H1 (cell line): ENCODE results near the gene CLCN5. TPM values are rescaled to one million over a fixed set of nuclear protein-coding genes. Genes with fewer than 3 reads are reported as not detected.

ENCODE experiments used
- CTCF ChIA-PET: fragments of 300-600 bp; sonication (Branson Sonifier 250); formaldehyde crosslinking; loops from one replicate; lab custom pipeline; 2021; ENCODE audit not compliant: partially characterized antibody; lab: Charles Lee
- POLR2A ChIA-PET: fragments of 300-600 bp; sonication (Branson Sonifier 250); formaldehyde crosslinking; loops from one replicate; lab custom pipeline; 2021; ENCODE audit warnings: inconsistent platforms; ENCODE audit not compliant: partially characterized antibody; lab: Charles Lee
- DNase-seq, 2 experiments: peaks; one replicate each; pipeline versions ENCODE4 v3.0.0 to v3.0.0-alpha.2; 2010 to 2022; ENCODE audit warnings: low spot score in 2 of 2, low read depth in 1 of 2, mixed read lengths in 1 of 2
- FAIRE-seq: peaks from 2 replicates; lab custom pipeline; 2011; peaks lifted over from hg19 to GRCh38; lab: Jason Lieb, UNC
- H2AFZ ChIP-seq: 2 replicates; pipeline ENCODE4 v1.8.1; 2012; ENCODE audit warnings: low read length, inconsistent platforms
- H2AK5ac ChIP-seq: 2 replicates; pipeline ENCODE4 v1.6.1; 2013; ENCODE audit warnings: low read depth, low read length
- H2BK120ac ChIP-seq: replicated peaks from 2 replicates; pipeline ENCODE3; 2013; ENCODE audit warnings: low read depth, low read length, inconsistent platforms
- H2BK12ac ChIP-seq: 2 replicates; pipeline ENCODE4 v1.6.1; 2013; ENCODE audit warnings: low read depth, low read length
- H2BK15ac ChIP-seq: 2 replicates; pipeline ENCODE4 v1.6.1; 2013; ENCODE audit warnings: low read length
- H2BK20ac ChIP-seq: 2 replicates; pipeline ENCODE4 v1.6.1; 2013; ENCODE audit warnings: low read length
- H2BK5ac ChIP-seq: 2 replicates; pipeline ENCODE4 v1.6.1; 2013; ENCODE audit warnings: low read depth, low read length
- H3K14ac ChIP-seq: 2 replicates; pipeline ENCODE4 v1.6.1; 2013; ENCODE audit warnings: inconsistent platforms; ENCODE audit not compliant: insufficient read length
- H3K18ac ChIP-seq: 2 replicates; pipeline ENCODE4 v1.6.1; 2013; ENCODE audit warnings: low read length; ENCODE audit errors: extremely low read depth
- H3K23ac ChIP-seq: 2 replicates; pipeline ENCODE4 v1.6.1; 2013; ENCODE audit warnings: inconsistent platforms; ENCODE audit not compliant: insufficient read length
- H3K23me2 ChIP-seq: 2 replicates; pipeline ENCODE4 v1.6.1; 2013; ENCODE audit warnings: low read depth, low read length
- H3K27ac ChIP-seq: 2 replicates; pipeline ENCODE4 v1.6.1; 2011; ENCODE audit warnings: low read depth, low read length, inconsistent platforms
- H3K27me3 ChIP-seq, 4 experiments: replicated peaks in 1 of 4; 1 replicate in 1 of 4; 2 replicates in 3 of 4; pipeline versions ENCODE4 v1.6.1 to v1.8.1; 2011 to 2013; ENCODE audit warnings: low read length in 3 of 4, mild to moderate bottlenecking in 3 of 4, inconsistent platforms in 2 of 4, mixed read lengths in 2 of 4, moderate library complexity in 1 of 4; ENCODE audit not compliant: control insufficient read depth in 3 of 4, insufficient read depth in 3 of 4; ENCODE audit errors: extremely low read depth in 1 of 4
- H3K36me3 ChIP-seq, 4 experiments: 2 replicates each; pipeline versions ENCODE4 v1.6.1 to v1.8.1; 2011 to 2013; ENCODE audit warnings: mild to moderate bottlenecking in 4 of 4, low read length in 3 of 4, moderate library complexity in 2 of 4, control low read depth in 1 of 4, inconsistent platforms in 1 of 4; ENCODE audit not compliant: insufficient read depth in 4 of 4, control insufficient read depth in 2 of 4
- H3K4ac ChIP-seq: replicated peaks from 2 replicates; pipeline ENCODE3; 2013; ENCODE audit warnings: low read length, low read depth, mixed read lengths, inconsistent platforms; ENCODE audit not compliant: insufficient read length
- H3K4me1 ChIP-seq, 4 experiments: replicated peaks in 1 of 4; 1 replicate in 1 of 4; 2 replicates in 3 of 4; pipeline versions ENCODE4 v1.6.1 to v1.8.1; 2011 to 2013; ENCODE audit warnings: low read length in 3 of 4, inconsistent platforms in 2 of 4, mixed read lengths in 1 of 4; ENCODE audit not compliant: insufficient read depth in 4 of 4, control insufficient read depth in 3 of 4
- H3K4me2 ChIP-seq, 2 experiments: 2 replicates each; pipeline versions ENCODE4 v1.6.1 to v1.8.1; 2011 to 2013; ENCODE audit warnings: low read depth in 2 of 2, low read length in 2 of 2, control low read depth in 1 of 2, inconsistent platforms in 1 of 2, mild to moderate bottlenecking in 1 of 2; ENCODE audit not compliant: insufficient read depth in 1 of 2
- H3K4me3 ChIP-seq, 4 experiments: fragments of 200-600, 300-600 bp in 1 of 4; sonication (generic), shearing (Covaris generic), sonication (Bioruptor Twin) in 1 of 4; 2 replicates each; pipeline versions ENCODE4 v1.5.1 to v1.8.1; 2011 to 2016; ENCODE audit warnings: low read length in 4 of 4, low read depth in 3 of 4, control low read depth in 2 of 4, inconsistent platforms in 2 of 4, mild to moderate bottlenecking in 2 of 4, mixed read lengths in 1 of 4, moderate library complexity in 1 of 4; ENCODE audit not compliant: insufficient read depth in 2 of 4; ENCODE audit errors: extremely low read depth in 1 of 4
- H3K56ac ChIP-seq: replicated peaks from 2 replicates; pipeline ENCODE3; 2013; ENCODE audit warnings: low read depth, mild to moderate bottlenecking, mixed read lengths, low read length, inconsistent platforms; ENCODE audit not compliant: insufficient read length
- H3K79me1 ChIP-seq: 2 replicates; pipeline ENCODE4 v1.6.1; 2013; ENCODE audit warnings: low read depth, low read length, control low read depth
- H3K79me2 ChIP-seq, 2 experiments: 2 replicates each; pipeline versions ENCODE4 v1.6.1 to v1.8.1; 2012 to 2013; ENCODE audit warnings: low read length in 2 of 2, mild to moderate bottlenecking in 2 of 2, inconsistent platforms in 1 of 2; ENCODE audit not compliant: insufficient read depth in 2 of 2, control insufficient read depth in 1 of 2
- H3K9ac ChIP-seq, 4 experiments: replicated peaks in 1 of 4; 1 replicate in 1 of 4; 2 replicates in 3 of 4; pipeline versions ENCODE4 v1.6.1 to v1.8.1; 2011 to 2013; ENCODE audit warnings: low read depth in 3 of 4, low read length in 3 of 4, control low read depth in 2 of 4, mild to moderate bottlenecking in 2 of 4, moderate library complexity in 2 of 4, inconsistent platforms in 1 of 4; ENCODE audit errors: extremely low read depth in 1 of 4
- H3K9me3 ChIP-seq, 2 experiments: 2 replicates each; pipeline versions ENCODE4 v1.6.1 to v1.8.1; 2012 to 2013; ENCODE audit warnings: mild to moderate bottlenecking in 2 of 2, moderate library complexity in 2 of 2, control low read depth in 1 of 2, inconsistent platforms in 1 of 2, low read depth in 1 of 2, low read length in 1 of 2, mixed read lengths in 1 of 2; ENCODE audit not compliant: insufficient read depth in 2 of 2
- H4K20me1 ChIP-seq, 2 experiments: replicated peaks in 1 of 2; 2 replicates each; pipeline versions ENCODE3 to v1.8.1; 2011 to 2013; ENCODE audit warnings: inconsistent platforms in 2 of 2, low read length in 2 of 2, mild to moderate bottlenecking in 1 of 2; ENCODE audit not compliant: insufficient read depth in 2 of 2, control insufficient read depth in 1 of 2
- H4K5ac ChIP-seq: 2 replicates; pipeline ENCODE4 v1.6.1; 2013; ENCODE audit warnings: low read length, low read depth, mixed read lengths, inconsistent platforms; ENCODE audit not compliant: insufficient read length
- H4K8ac ChIP-seq: 2 replicates; pipeline ENCODE4 v1.8.0; 2013; ENCODE audit warnings: mild to moderate bottlenecking, moderate library complexity, low read length, inconsistent platforms; ENCODE audit not compliant: insufficient read depth; ENCODE audit errors: extremely low read depth
- H4K91ac ChIP-seq: replicated peaks from 2 replicates; pipeline ENCODE3; 2013; ENCODE audit warnings: low read length, mixed read lengths, inconsistent platforms; ENCODE audit not compliant: insufficient read length
- CHD2 ChIP-seq: IDR thresholded peaks from 2 replicates; pipeline ENCODE4 v1.6.1; 2012; ENCODE audit warnings: low read length, improper control_type of control experiment
- CTBP2 ChIP-seq: IDR thresholded peaks from 2 replicates; pipeline ENCODE4 v1.7.0; 2011; ENCODE audit warnings: borderline replicate concordance, mild to moderate bottlenecking, moderate library complexity, mixed read lengths, low read length; ENCODE audit not compliant: insufficient read depth, insufficient read length
- EGR1 ChIP-seq: IDR thresholded peaks from 2 replicates; pipeline ENCODE4 v1.6.1; 2011; ENCODE audit warnings: low read depth, low read length, borderline replicate concordance
- GABPA ChIP-seq: IDR thresholded peaks from 2 replicates; pipeline ENCODE4 v1.6.1; 2011; ENCODE audit warnings: mild to moderate bottlenecking, low read length, moderate library complexity, borderline replicate concordance; ENCODE audit not compliant: insufficient read depth
- NRF1 ChIP-seq: IDR thresholded peaks from 2 replicates; pipeline ENCODE4 v1.6.1; 2011; ENCODE audit warnings: mild to moderate bottlenecking, low read depth, low read length, improper control_type of control experiment
- PHF8 ChIP-seq: fragments of 200-600 bp; sonication (generic); conservative IDR thresholded peaks from 2 replicates; pipeline ENCODE4 v1.7.1; 2012; ENCODE audit warnings: low read depth, mild to moderate bottlenecking, inconsistent platforms, low read length, moderate library complexity
- POLR2AphosphoS5 ChIP-seq: IDR thresholded peaks from 2 replicates; pipeline ENCODE4 v1.6.1; 2011; ENCODE audit warnings: low read depth, low read length
- RNF2 ChIP-seq: fragments of 200-900, 300-1000 bp; sonication (generic); IDR thresholded peaks from 2 replicates; pipeline ENCODE4 v1.7.1; 2016; ENCODE audit warnings: borderline replicate concordance, low read depth, mild to moderate bottlenecking, antibody characterized with exemption, low read length; ENCODE audit not compliant: poor library complexity, severe bottlenecking; ENCODE audit errors: missing control alignments
- RXRA ChIP-seq: IDR thresholded peaks from 2 replicates; pipeline ENCODE4 v1.6.1; 2011; ENCODE audit warnings: low read depth, mild to moderate bottlenecking, low read length, moderate library complexity; ENCODE audit not compliant: insufficient read depth
- SP1 ChIP-seq: IDR thresholded peaks from 2 replicates; pipeline ENCODE4 v1.6.1; 2011; ENCODE audit warnings: low read depth, low read length
- WGBS, 2 experiments: shearing (Covaris generic) in 1 of 2; methylation state at CpG; one replicate each; pipeline versions ENCODE4 v1.1.6 to v1.1.7; 2013 to 2015; ENCODE audit warnings: low lambda C conversion rate in 2 of 2, mixed read lengths in 2 of 2, inconsistent platforms in 1 of 2, low coverage in 1 of 2, missing lambda C conversion rate in 1 of 2; ENCODE audit not compliant: insufficient replicate concordance in 2 of 2, insufficient coverage in 1 of 2, insufficient read length in 1 of 2; ENCODE audit errors: extremely low coverage in 1 of 2, missing lambda C conversion rate in 1 of 2; 5-methylcytosine and 5-hydroxymethylcytosine counted together
- polyA plus RNA-seq, 7 experiments: library from polyadenylated mRNA; depleted of rRNA in 3 of 7; stranded (reverse) in 5 of 7; unstranded in 2 of 7; fragments of >200 nt in 5 of 7; fragments of 200-250 nt in 2 of 7; gene quantifications; 1 replicate in 5 of 7; 2 replicates in 1 of 7; 4 replicates in 1 of 7; pipeline versions ENCODE4 v1.2.1 to v1.2.3, GENCODE V29; 2011 to 2013; ENCODE audit warnings: missing spikeins in 2 of 7, mixed read lengths in 2 of 7
- total RNA-seq: library from RNA; stranded (reverse); fragmentation: NEBNext Ultra II Directional; extraction: Animal tissue kit (Norgen Biotek cat#: 25700); gene quantifications from 2 replicates; pipeline ENCODE4 v1.2.1, GENCODE V29; 2021

CLCN5 gene
- total and polyA plus RNA-seq, 2 of the 8 experiments (the other 6 are each of a cell fraction or from before 2014, with no cell fraction given) = 4.2 to 9.7 TPM

GRCh38 chrX:49986058-49986457 lies 63.7 kb downstream of the CLCN5 start:
- H2BK20ac ChIP-seq = no peak overlapping the region
- H3K79me1 ChIP-seq = no peaks in the 10 kb centered on the region
- H4K5ac ChIP-seq = no peak overlapping the region
- H4K91ac ChIP-seq = no peak overlapping the region
- H3K27me3 ChIP-seq = no peaks in the 10 kb centered on the region
- H2BK120ac ChIP-seq = no peak overlapping the region
- no peak overlapping the region for H3K27ac ChIP-seq
- H2BK15ac ChIP-seq = no peak overlapping the region
- H2BK5ac ChIP-seq = no peak overlapping the region
- no peak for FAIRE-seq
- H3K4me2 ChIP-seq = no peak overlapping the region
- ChIA-PET POLR2A (no interaction called here), CTCF (no interaction called here)
- no peak overlapping the region for H4K8ac ChIP-seq
- no peaks in the 10 kb centered on the region for H3K9me3 ChIP-seq
- no peak overlapping the region for H3K18ac ChIP-seq
- no peak overlapping the region for H2AFZ ChIP-seq
- H2AK5ac ChIP-seq = no peak overlapping the region
- no peaks in the 10 kb centered on the region for H3K79me2 ChIP-seq
- H3K4ac ChIP-seq = no peak overlapping the region
- no peak overlapping the region for H3K9ac ChIP-seq
- H3K23me2 ChIP-seq = no peaks in the 10 kb centered on the region
- H3K4me1 ChIP-seq = no peaks in the 10 kb centered on the region; a peak in 1 of 7 replicates
- WGBS, 2 experiments = 89% methylated on average over 3 of the region's 3 CpGs; no CpG with 5 or more reads in 1 of the 2 experiments
- H3K4me3 ChIP-seq = no peak overlapping the region
- H3K14ac ChIP-seq = no peak overlapping the region
- H2BK12ac ChIP-seq = no peak overlapping the region
- DNase-seq = no peak
- H3K56ac ChIP-seq = no peak overlapping the region
- H4K20me1 ChIP-seq = no peaks in the 10 kb centered on the region
- no peaks in the 10 kb centered on the region for H3K36me3 ChIP-seq
- H3K23ac ChIP-seq = no peak overlapping the region
- TF ChIP-seq GABPA (no peak), SP1 (no peak), RNF2 (no peak), RXRA (no peak), POLR2AphosphoS5 (no peak), CHD2 (no peak), NRF1 (no peak), CTBP2 (no peak), EGR1 (no peak), PHF8 (no peak)
